ENCODE measurements around the gene SND1.

DNA sequence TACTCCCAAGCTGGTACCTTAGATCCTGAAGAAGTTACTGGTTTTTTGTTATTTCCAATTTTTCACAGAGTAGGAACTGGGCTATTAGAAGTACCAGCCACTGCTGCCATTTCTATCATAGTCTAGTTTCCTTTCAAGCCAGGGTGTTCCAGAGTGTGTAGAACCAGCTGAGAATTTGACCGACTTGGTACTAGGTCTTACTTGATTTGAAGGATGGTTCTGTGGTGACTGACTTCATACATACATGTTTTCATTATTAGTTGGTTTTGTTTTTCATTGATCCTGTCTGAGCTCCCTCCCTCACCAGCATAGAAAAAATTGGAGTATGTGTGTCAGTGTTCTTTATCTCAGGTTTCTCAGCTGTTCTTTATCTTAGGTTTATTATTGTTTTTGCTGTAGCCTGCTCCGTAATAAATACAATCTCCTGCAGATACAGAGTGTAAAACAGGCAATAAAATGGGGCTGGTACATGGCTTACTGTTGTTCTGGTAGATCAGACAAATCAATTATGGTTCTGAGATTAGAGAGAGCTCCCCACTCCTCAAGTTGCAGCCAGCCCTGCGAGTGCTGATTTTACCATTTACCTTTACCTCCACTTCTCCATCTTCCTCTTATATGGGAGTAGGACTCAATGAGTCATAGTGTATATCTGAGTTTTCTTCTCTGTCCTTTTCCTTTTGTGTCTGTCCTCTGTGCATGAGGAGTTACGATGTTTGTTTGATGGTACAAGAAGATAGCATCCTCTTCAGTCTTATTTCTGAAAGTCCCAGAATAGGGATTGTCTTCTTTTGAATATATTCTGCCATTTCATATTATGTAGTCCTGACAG is 256.6 kb downstream of the SND1 start:
- TF ChIP-seq EP300 (IDR thresholded peaks at IDR 0.05; ENCODE audit: borderline replicate concordance in 1 of 2, control insufficient read depth in 1 of 2, low read depth in 2 of 2, low read length in 2 of 2) = no peak
- TF ChIP-seq EZH2 (IDR thresholded peaks at IDR 0.05; ENCODE audit: borderline replicate concordance, control insufficient read depth, low read depth, low read length) = no peak
- TF ChIP-seq TAF1 (IDR thresholded peaks at IDR 0.05; ENCODE audit: borderline replicate concordance, low read depth, low read length) = no peak
- no peak for TF ChIP-seq RAD21 (IDR thresholded peaks at IDR 0.05; ENCODE audit: insufficient read depth, low read depth, low read length)
- no peak for TF ChIP-seq SREBF1 (IDR thresholded peaks at IDR 0.05; ENCODE audit: low read length)

Measured in GM12878 (cell line).